H1 (cell line): ENCODE data around the gene UBE2D2. TPM values are rescaled to one million over a fixed set of nuclear protein-coding genes. Genes with fewer than 3 reads are reported as not detected.

Experiments used
- CTCF ChIA-PET: fragments of 300-600 bp; sonication (Branson Sonifier 250); formaldehyde crosslinking; loops from one replicate; lab custom pipeline; 2021; ENCODE audit not compliant: partially characterized antibody; lab: Charles Lee
- POLR2A ChIA-PET: fragments of 300-600 bp; sonication (Branson Sonifier 250); formaldehyde crosslinking; loops from one replicate; lab custom pipeline; 2021; ENCODE audit warnings: inconsistent platforms; ENCODE audit not compliant: partially characterized antibody; lab: Charles Lee
- DNase-seq, 2 experiments: peaks; one replicate each; pipeline versions ENCODE4 v3.0.0 to v3.0.0-alpha.2; 2010 to 2022; ENCODE audit warnings: low spot score in 2 of 2, low read depth in 1 of 2, mixed read lengths in 1 of 2
- FAIRE-seq: peaks from 2 replicates; lab custom pipeline; 2011; peaks lifted over from hg19 to GRCh38; lab: Jason Lieb, UNC
- H2AFZ ChIP-seq: 2 replicates; pipeline ENCODE4 v1.8.1; 2012; ENCODE audit warnings: low read length, inconsistent platforms
- H2AK5ac ChIP-seq: 2 replicates; pipeline ENCODE4 v1.6.1; 2013; ENCODE audit warnings: low read depth, low read length
- H2BK120ac ChIP-seq: replicated peaks from 2 replicates; pipeline ENCODE3; 2013; ENCODE audit warnings: low read depth, low read length, inconsistent platforms
- H2BK12ac ChIP-seq: 2 replicates; pipeline ENCODE4 v1.6.1; 2013; ENCODE audit warnings: low read depth, low read length
- H2BK15ac ChIP-seq: 2 replicates; pipeline ENCODE4 v1.6.1; 2013; ENCODE audit warnings: low read length
- H2BK20ac ChIP-seq: 2 replicates; pipeline ENCODE4 v1.6.1; 2013; ENCODE audit warnings: low read length
- H2BK5ac ChIP-seq: 2 replicates; pipeline ENCODE4 v1.6.1; 2013; ENCODE audit warnings: low read depth, low read length
- H3K14ac ChIP-seq: 2 replicates; pipeline ENCODE4 v1.6.1; 2013; ENCODE audit warnings: inconsistent platforms; ENCODE audit not compliant: insufficient read length
- H3K18ac ChIP-seq: 2 replicates; pipeline ENCODE4 v1.6.1; 2013; ENCODE audit warnings: low read length; ENCODE audit errors: extremely low read depth
- H3K23ac ChIP-seq: 2 replicates; pipeline ENCODE4 v1.6.1; 2013; ENCODE audit warnings: inconsistent platforms; ENCODE audit not compliant: insufficient read length
- H3K23me2 ChIP-seq: 2 replicates; pipeline ENCODE4 v1.6.1; 2013; ENCODE audit warnings: low read depth, low read length
- H3K27ac ChIP-seq: 2 replicates; pipeline ENCODE4 v1.6.1; 2011; ENCODE audit warnings: low read depth, low read length, inconsistent platforms
- H3K27me3 ChIP-seq, 4 experiments: replicated peaks in 1 of 4; 1 replicate in 1 of 4; 2 replicates in 3 of 4; pipeline versions ENCODE4 v1.6.1 to v1.8.1; 2011 to 2013; ENCODE audit warnings: low read length in 3 of 4, mild to moderate bottlenecking in 3 of 4, inconsistent platforms in 2 of 4, mixed read lengths in 2 of 4, moderate library complexity in 1 of 4; ENCODE audit not compliant: control insufficient read depth in 3 of 4, insufficient read depth in 3 of 4; ENCODE audit errors: extremely low read depth in 1 of 4
- H3K36me3 ChIP-seq, 4 experiments: 2 replicates each; pipeline versions ENCODE4 v1.6.1 to v1.8.1; 2011 to 2013; ENCODE audit warnings: mild to moderate bottlenecking in 4 of 4, low read length in 3 of 4, moderate library complexity in 2 of 4, control low read depth in 1 of 4, inconsistent platforms in 1 of 4; ENCODE audit not compliant: insufficient read depth in 4 of 4, control insufficient read depth in 2 of 4
- H3K4ac ChIP-seq: replicated peaks from 2 replicates; pipeline ENCODE3; 2013; ENCODE audit warnings: low read length, low read depth, mixed read lengths, inconsistent platforms; ENCODE audit not compliant: insufficient read length
- H3K4me1 ChIP-seq, 4 experiments: replicated peaks in 1 of 4; 1 replicate in 1 of 4; 2 replicates in 3 of 4; pipeline versions ENCODE4 v1.6.1 to v1.8.1; 2011 to 2013; ENCODE audit warnings: low read length in 3 of 4, inconsistent platforms in 2 of 4, mixed read lengths in 1 of 4; ENCODE audit not compliant: insufficient read depth in 4 of 4, control insufficient read depth in 3 of 4
- H3K4me2 ChIP-seq, 2 experiments: 2 replicates each; pipeline versions ENCODE4 v1.6.1 to v1.8.1; 2011 to 2013; ENCODE audit warnings: low read depth in 2 of 2, low read length in 2 of 2, control low read depth in 1 of 2, inconsistent platforms in 1 of 2, mild to moderate bottlenecking in 1 of 2; ENCODE audit not compliant: insufficient read depth in 1 of 2
- H3K4me3 ChIP-seq, 4 experiments: fragments of 200-600, 300-600 bp in 1 of 4; sonication (generic), shearing (Covaris generic), sonication (Bioruptor Twin) in 1 of 4; 2 replicates each; pipeline versions ENCODE4 v1.5.1 to v1.8.1; 2011 to 2016; ENCODE audit warnings: low read length in 4 of 4, low read depth in 3 of 4, control low read depth in 2 of 4, inconsistent platforms in 2 of 4, mild to moderate bottlenecking in 2 of 4, mixed read lengths in 1 of 4, moderate library complexity in 1 of 4; ENCODE audit not compliant: insufficient read depth in 2 of 4; ENCODE audit errors: extremely low read depth in 1 of 4
- H3K56ac ChIP-seq: replicated peaks from 2 replicates; pipeline ENCODE3; 2013; ENCODE audit warnings: low read depth, mild to moderate bottlenecking, mixed read lengths, low read length, inconsistent platforms; ENCODE audit not compliant: insufficient read length
- H3K79me1 ChIP-seq: 2 replicates; pipeline ENCODE4 v1.6.1; 2013; ENCODE audit warnings: low read depth, low read length, control low read depth
- H3K79me2 ChIP-seq, 2 experiments: 2 replicates each; pipeline versions ENCODE4 v1.6.1 to v1.8.1; 2012 to 2013; ENCODE audit warnings: low read length in 2 of 2, mild to moderate bottlenecking in 2 of 2, inconsistent platforms in 1 of 2; ENCODE audit not compliant: insufficient read depth in 2 of 2, control insufficient read depth in 1 of 2
- H3K9ac ChIP-seq, 4 experiments: replicated peaks in 1 of 4; 1 replicate in 1 of 4; 2 replicates in 3 of 4; pipeline versions ENCODE4 v1.6.1 to v1.8.1; 2011 to 2013; ENCODE audit warnings: low read depth in 3 of 4, low read length in 3 of 4, control low read depth in 2 of 4, mild to moderate bottlenecking in 2 of 4, moderate library complexity in 2 of 4, inconsistent platforms in 1 of 4; ENCODE audit errors: extremely low read depth in 1 of 4
- H3K9me3 ChIP-seq, 2 experiments: 2 replicates each; pipeline versions ENCODE4 v1.6.1 to v1.8.1; 2012 to 2013; ENCODE audit warnings: mild to moderate bottlenecking in 2 of 2, moderate library complexity in 2 of 2, control low read depth in 1 of 2, inconsistent platforms in 1 of 2, low read depth in 1 of 2, low read length in 1 of 2, mixed read lengths in 1 of 2; ENCODE audit not compliant: insufficient read depth in 2 of 2
- H4K20me1 ChIP-seq, 2 experiments: replicated peaks in 1 of 2; 2 replicates each; pipeline versions ENCODE3 to v1.8.1; 2011 to 2013; ENCODE audit warnings: inconsistent platforms in 2 of 2, low read length in 2 of 2, mild to moderate bottlenecking in 1 of 2; ENCODE audit not compliant: insufficient read depth in 2 of 2, control insufficient read depth in 1 of 2
- H4K5ac ChIP-seq: 2 replicates; pipeline ENCODE4 v1.6.1; 2013; ENCODE audit warnings: low read length, low read depth, mixed read lengths, inconsistent platforms; ENCODE audit not compliant: insufficient read length
- H4K8ac ChIP-seq: 2 replicates; pipeline ENCODE4 v1.8.0; 2013; ENCODE audit warnings: mild to moderate bottlenecking, moderate library complexity, low read length, inconsistent platforms; ENCODE audit not compliant: insufficient read depth; ENCODE audit errors: extremely low read depth
- H4K91ac ChIP-seq: replicated peaks from 2 replicates; pipeline ENCODE3; 2013; ENCODE audit warnings: low read length, mixed read lengths, inconsistent platforms; ENCODE audit not compliant: insufficient read length
- ASH2L ChIP-seq: fragments of 200-600, 300-600 bp; sonication (generic); IDR thresholded peaks from one replicate; pipeline ENCODE4 v1.7.1; 2017; ENCODE audit warnings: low read length
- NANOG ChIP-seq: IDR thresholded peaks from 2 replicates; pipeline ENCODE4 v1.6.1; 2011; ENCODE audit warnings: low read length, low read depth, mild to moderate bottlenecking, inconsistent platforms; ENCODE audit not compliant: insufficient read depth, poor library complexity, severe bottlenecking
- RNF2 ChIP-seq: fragments of 200-900, 300-1000 bp; sonication (generic); IDR thresholded peaks from 2 replicates; pipeline ENCODE4 v1.7.1; 2016; ENCODE audit warnings: borderline replicate concordance, low read depth, mild to moderate bottlenecking, antibody characterized with exemption, low read length; ENCODE audit not compliant: poor library complexity, severe bottlenecking; ENCODE audit errors: missing control alignments
- SIX5 ChIP-seq: IDR thresholded peaks from 2 replicates; pipeline ENCODE4 v1.6.1; 2011; ENCODE audit warnings: mild to moderate bottlenecking, low read depth, low read length
- TAF1 ChIP-seq: IDR thresholded peaks from 2 replicates; pipeline ENCODE4 v1.6.1; 2011; ENCODE audit warnings: mild to moderate bottlenecking, low read depth, low read length
- USF2 ChIP-seq: IDR thresholded peaks from 2 replicates; pipeline ENCODE4 v1.6.1; 2011; ENCODE audit warnings: low read length, improper control_type of control experiment
- WGBS, 2 experiments: shearing (Covaris generic) in 1 of 2; methylation state at CpG; one replicate each; pipeline versions ENCODE4 v1.1.6 to v1.1.7; 2013 to 2015; ENCODE audit warnings: low lambda C conversion rate in 2 of 2, mixed read lengths in 2 of 2, inconsistent platforms in 1 of 2, low coverage in 1 of 2, missing lambda C conversion rate in 1 of 2; ENCODE audit not compliant: insufficient replicate concordance in 2 of 2, insufficient coverage in 1 of 2, insufficient read length in 1 of 2; ENCODE audit errors: extremely low coverage in 1 of 2, missing lambda C conversion rate in 1 of 2; 5-methylcytosine and 5-hydroxymethylcytosine counted together
- polyA plus RNA-seq, 7 experiments: library from polyadenylated mRNA; depleted of rRNA in 3 of 7; stranded (reverse) in 5 of 7; unstranded in 2 of 7; fragments of >200 nt in 5 of 7; fragments of 200-250 nt in 2 of 7; gene quantifications; 1 replicate in 5 of 7; 2 replicates in 1 of 7; 4 replicates in 1 of 7; pipeline versions ENCODE4 v1.2.1 to v1.2.3, GENCODE V29; 2011 to 2013; ENCODE audit warnings: missing spikeins in 2 of 7, mixed read lengths in 2 of 7
- total RNA-seq: library from RNA; stranded (reverse); fragmentation: NEBNext Ultra II Directional; extraction: Animal tissue kit (Norgen Biotek cat#: 25700); gene quantifications from 2 replicates; pipeline ENCODE4 v1.2.1, GENCODE V29; 2021
- TF ChIP-seq, protein P1 (sequence below): IDR thresholded peaks from 2 replicates; pipeline ENCODE4 v1.6.1; 2011; ENCODE audit warnings: low read depth, mild to moderate bottlenecking, low read length; ENCODE audit not compliant: insufficient read depth

Gene UBE2D2
- total and polyA plus RNA-seq, 2 of the 8 experiments (the other 6 are each of a cell fraction or from before 2014, with no cell fraction given): 66.9 to 203 TPM

DNA sequence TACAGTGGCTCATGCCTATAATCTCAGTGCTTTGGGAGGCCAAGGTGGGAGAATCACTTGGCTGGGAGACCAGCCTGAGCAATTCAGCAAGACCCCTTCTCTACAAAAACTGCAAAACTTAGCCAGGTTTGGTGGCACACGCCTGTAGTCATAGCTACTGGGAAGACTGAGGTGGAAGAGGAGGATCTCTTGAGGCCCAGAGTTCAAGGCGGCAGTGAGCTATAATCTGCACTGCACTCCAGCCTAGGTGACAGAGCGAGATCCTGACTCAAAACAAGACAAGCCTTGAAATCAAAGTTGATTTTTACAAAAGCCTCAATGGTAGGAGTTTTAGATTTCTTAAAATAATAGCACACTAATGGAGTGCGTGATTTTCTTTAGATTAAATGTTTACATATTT is 14.6 kb downstream of the UBE2D2 start:
- peaks cover 0 to 7% (median 0%) of the 10 kb centered on the region in 4 experiments; a peak in 2 of 7 replicates for H3K4me1 ChIP-seq
- no peak overlapping the region for H2BK5ac ChIP-seq
- H4K20me1 ChIP-seq: peaks cover 20 to 21% of the 10 kb centered on the region in 2 experiments
- no peak overlapping the region for H4K5ac ChIP-seq
- H2AFZ ChIP-seq: no peak overlapping the region
- FAIRE-seq (no peak), DNase-seq (no peak)
- no peak overlapping the region for H3K27ac ChIP-seq
- no peak overlapping the region for H3K4me2 ChIP-seq
- H3K23ac ChIP-seq: no peak overlapping the region
- peaks cover 27 to 94% of the 10 kb centered on the region in 2 experiments for H3K79me2 ChIP-seq
- WGBS, 2 experiments: 87% methylated on average over 4 of the region's 4 CpGs; no CpG with 5 or more reads in 1 of the 2 experiments
- no peak overlapping the region for H3K18ac ChIP-seq
- no peak overlapping the region for H4K8ac ChIP-seq
- no peak overlapping the region for H3K4me3 ChIP-seq
- H3K9ac ChIP-seq: no peak overlapping the region
- H4K91ac ChIP-seq: no peak overlapping the region
- H3K36me3 ChIP-seq: peaks cover 0 to 3% (median 0%) of the 10 kb centered on the region in 4 experiments; a peak in 2 of 8 replicates
- TF ChIP-seq TAF1 (no peak), RNF2 (no peak), ASH2L (no peak), USF2 (no peak), SIX5 (no peak), NANOG (no peak)
- TF ChIP-seq, protein P1, sequence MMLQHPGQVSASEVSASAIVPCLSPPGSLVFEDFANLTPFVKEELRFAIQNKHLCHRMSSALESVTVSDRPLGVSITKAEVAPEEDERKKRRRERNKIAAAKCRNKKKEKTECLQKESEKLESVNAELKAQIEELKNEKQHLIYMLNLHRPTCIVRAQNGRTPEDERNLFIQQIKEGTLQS: no peak
- no peaks in the 10 kb centered on the region for H3K23me2 ChIP-seq
- H3K27me3 ChIP-seq: no peaks in the 10 kb centered on the region
- no peak overlapping the region for H3K14ac ChIP-seq
- CTCF ChIA-PET: interaction anchor here (1.1 to 4.9 kb wide), 10 partner anchors 10 to 190 kb away, joined by 3 to 43 read pairs (median 6); partner anchors contain the start of gene UBE2D2
- H2BK120ac ChIP-seq: no peak overlapping the region
- H2BK15ac ChIP-seq: no peak overlapping the region
- H3K9me3 ChIP-seq: no peaks in the 10 kb centered on the region
- no peak overlapping the region for H2BK12ac ChIP-seq
- H3K79me1 ChIP-seq: peaks cover 18% of the 10 kb centered on the region
- no peak overlapping the region for H2BK20ac ChIP-seq
- no peak overlapping the region for H3K56ac ChIP-seq
- H2AK5ac ChIP-seq: no peak overlapping the region
- POLR2A ChIA-PET: interaction anchor here (0.7 to 1.3 kb wide), 3 partner anchors 9 to 138 kb away, joined by 3 read pairs; no protein-coding TSS in a partner anchor
- H3K4ac ChIP-seq: peak overlapping the region; percentile 14
